HL-60/S4 treated with retinoic acid at 250 ng/mL for 4 days and 3 days (cell line): Measurements from ENCODE around the gene AGFG1.
"Not testable (repeated sequence)": the region's sequence is repeated elsewhere in the genome, so short reads cannot be mapped to it uniquely, and the experiment has no call there.

Source experiments
- in situ Hi-C: fragments of 300-500 bp; cut with MboI; formaldehyde crosslinking; loops from 2 replicates; pipeline ENCODE4 v1.7.0; 2022; ENCODE audit warnings: low sequenced_read_pairs

The AGFG1 gene

GRCh38 chr2:227497158-227497557 is 25.2 kb downstream of the AGFG1 start:
- in situ Hi-C loops, result no loop called here

- in situ Hi-C loops, result no loop called here
These were observed 27.8 kb downstream of the AGFG1 start for GRCh38 chr2:227499627-227500300.

- in situ Hi-C loops, result no loop called here
These were observed 28.3 kb downstream of the AGFG1 start for GRCh38 chr2:227500301-227500630.

GRCh38 chr2:227503433-227504406 is 31.8 kb downstream of the AGFG1 start:
- in situ Hi-C loops, result no loop called here

- in situ Hi-C loops, result no loop called here
These were observed 32.7 kb downstream of the AGFG1 start for GRCh38 chr2:227504700-227505099.

- in situ Hi-C loops, result no loop called here
These were observed 34.5 kb downstream of the AGFG1 start for GRCh38 chr2:227506456-227506855.

GRCh38 chr2:227507963-227508362 is 36.0 kb downstream of the AGFG1 start:
- in situ Hi-C loops, result no loop called here

GRCh38 chr2:227509076-227509475 is 37.1 kb downstream of the AGFG1 start:
- in situ Hi-C loops, result no loop called here

- in situ Hi-C loops, result no loop called here
These were observed 38.1 kb downstream of the AGFG1 start for GRCh38 chr2:227509824-227510619.

- in situ Hi-C loops, result no loop called here
These were observed 38.6 kb downstream of the AGFG1 start for GRCh38 chr2:227510620-227510958.

GRCh38 chr2:227511239-227511930 is 39.4 kb downstream of the AGFG1 start:
- in situ Hi-C loops, result no loop called here

GRCh38 chr2:227511955-227512354 is 40.0 kb downstream of the AGFG1 start:
- in situ Hi-C loops, result no loop called here

- in situ Hi-C loops, result no loop called here
These were observed 41.2 kb downstream of the AGFG1 start for GRCh38 chr2:227513113-227513512.

- in situ Hi-C loops, result no loop called here
These were observed 43.8 kb downstream of the AGFG1 start for GRCh38 chr2:227515742-227516141.

GRCh38 chr2:227517724-227518123 is 45.8 kb downstream of the AGFG1 start:
- in situ Hi-C loops, result no loop called here

GRCh38 chr2:227518278-227518865 is 46.4 kb downstream of the AGFG1 start:
- in situ Hi-C loops, result not testable (repeated sequence)

GRCh38 chr2:227521178-227521577 is 49.2 kb downstream of the AGFG1 start:
- in situ Hi-C loops, result not testable (repeated sequence)

- in situ Hi-C loops, result no loop called here
These were observed 52.7 kb downstream of the AGFG1 start for GRCh38 chr2:227524665-227525064.

GRCh38 chr2:227527351-227527750 is 55.4 kb downstream of the AGFG1 start:
- in situ Hi-C loops, result no loop called here

GRCh38 chr2:227528803-227529202 is 56.8 kb downstream of the AGFG1 start:
- in situ Hi-C loops, result no loop called here
